Thoracic aorta (tissue), 2 donors: ENCODE measurements around the gene RPL37A. TPM values are rescaled to one million over a fixed set of nuclear protein-coding genes. Genes with fewer than 3 reads are reported as not detected.

Experiments used
- ATAC-seq: fragments of 150-250 bp; one replicate; pipeline ENCODE4 v1.8.0; 2017; ENCODE audit warnings: low read depth; ENCODE audit not compliant: insufficient number of reproducible peaks, low FRiP score
- DNase-seq: peaks from one replicate; pipeline ENCODE4 v3.0.0-alpha.2; 2020; ENCODE audit warnings: low spot score
- H3K27ac ChIP-seq, 2 donors: fragments of 200-600 bp; sonication (generic); 1 replicate in 1 of 2; 2 replicates in 1 of 2; pipeline ENCODE4 v1.5.1; 2016; ENCODE audit warnings: mild to moderate bottlenecking in 2 of 2, moderate library complexity in 2 of 2
- H3K27me3 ChIP-seq: fragments of 200-600 bp; sonication (generic); replicated peaks from 2 replicates; pipeline ENCODE4 v1.6.0; 2016; ENCODE audit warnings: mild to moderate bottlenecking; ENCODE audit not compliant: insufficient read depth
- H3K36me3 ChIP-seq: fragments of 200-600 bp; sonication (generic); one replicate; pipeline ENCODE4 v1.5.1; 2016
- H3K4me1 ChIP-seq, 2 donors: fragments of 200-600 bp; sonication (generic); 1 replicate in 1 of 2; 2 replicates in 1 of 2; pipeline versions ENCODE4 v1.5.1 to v1.6.0; 2016; ENCODE audit warnings: low read depth in 2 of 2, mild to moderate bottlenecking in 1 of 2; ENCODE audit not compliant: control insufficient read depth in 1 of 2
- H3K4me3 ChIP-seq: fragments of 200-600 bp; sonication (generic); 2 replicates; pipeline ENCODE4 v1.5.1; 2016; ENCODE audit warnings: mild to moderate bottlenecking
- H3K9me3 ChIP-seq: fragments of 200-600 bp; sonication (generic); 2 replicates; pipeline ENCODE4 v1.5.1; 2016
- CTCF ChIP-seq: fragments of 200-600 bp; sonication (generic); IDR thresholded peaks from one replicate; pipeline ENCODE4 v1.5.1; 2019; ENCODE audit warnings: antibody characterized with exemption
- total RNA-seq, 2 donors: library from RNA; depleted of rRNA; stranded (reverse); fragments of >200 nt; gene quantifications; one replicate each; pipeline versions ENCODE4 v1.1.0 to v1.2.3, GENCODE V29; 2016

Gene RPL37A
- total RNA-seq, 2 donors from 2014 or later = 422 to 464 TPM

DNA sequence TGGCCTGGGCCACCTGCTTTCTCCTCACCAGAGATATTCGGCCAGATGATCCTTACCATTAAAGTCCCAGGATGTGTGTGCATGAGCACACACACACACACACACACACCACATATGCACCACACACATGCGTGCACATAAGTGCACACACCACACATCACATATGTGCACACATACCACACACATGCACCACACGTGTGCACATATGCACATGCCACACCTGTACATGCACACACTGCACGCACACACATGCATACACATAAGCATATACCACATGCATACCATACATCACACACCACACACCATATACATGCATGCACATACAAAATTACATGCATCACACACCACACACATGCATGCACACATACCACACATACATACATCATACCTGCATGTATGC lies 38.7 kb downstream of the RPL37A start:
- no peak for DNase-seq
- H3K36me3 ChIP-seq = no peaks in the 10 kb centered on the region
- H3K4me3 ChIP-seq = no peak overlapping the region
- no peak for TF ChIP-seq CTCF
- H3K9me3 ChIP-seq = no peaks in the 10 kb centered on the region
- no peak for ATAC-seq
- H3K4me1 ChIP-seq = peaks cover 31 to 56% of the 10 kb centered on the region in 2 donors
- H3K27me3 ChIP-seq = no peaks in the 10 kb centered on the region
- H3K27ac ChIP-seq = no peak overlapping the region

- no peak overlapping the region for H3K4me3 ChIP-seq
- no peaks in the 10 kb centered on the region for H3K27me3 ChIP-seq
- H3K36me3 ChIP-seq = no peaks in the 10 kb centered on the region
- H3K9me3 ChIP-seq = no peaks in the 10 kb centered on the region
- H3K4me1 ChIP-seq = peaks cover 31 to 56% of the 10 kb centered on the region in 2 donors
- DNase-seq = no peak
- no peak overlapping the region for H3K27ac ChIP-seq
- TF ChIP-seq CTCF = no peak
- ATAC-seq = no peak
Measured at GRCh38 chr2:216538538-216538937, 39.9 kb downstream of the RPL37A start.

DNA sequence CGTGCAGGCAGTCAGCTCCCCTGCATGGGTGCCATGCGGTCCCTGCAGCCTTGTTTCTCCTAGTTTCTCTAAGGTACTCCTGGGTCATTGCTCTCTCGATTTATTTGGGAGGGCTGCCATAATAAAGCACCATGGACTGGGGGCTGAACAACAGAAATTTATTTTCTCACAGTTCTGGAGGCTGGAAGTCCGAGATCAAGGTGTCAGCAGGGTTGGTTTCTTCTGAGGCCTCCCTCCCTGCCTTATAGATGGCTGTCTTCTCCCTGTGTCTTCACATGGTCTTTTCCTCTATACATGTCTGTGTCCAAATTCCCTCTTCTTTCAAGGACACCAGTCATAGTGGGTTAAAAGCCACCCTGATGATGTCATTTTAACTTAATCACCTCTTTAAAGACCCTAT lies 40.5 kb downstream of the RPL37A start:
- Histone ChIP-seq H3K4me1 (peaks cover 31 to 56% of the 10 kb centered on the region in 2 donors), H3K27ac (peak overlapping the region; percentile 74 to 93), H3K4me3 (no peak overlapping the region), H3K27me3 (no peaks in the 10 kb centered on the region), H3K36me3 (no peaks in the 10 kb centered on the region), H3K9me3 (no peaks in the 10 kb centered on the region)
- DNase-seq = no peak
- ATAC-seq = no peak
- no peak for TF ChIP-seq CTCF

GRCh38 chr2:216539791-216540241 lies 41.2 kb downstream of the RPL37A start:
- Histone ChIP-seq H3K4me3 (no peak overlapping the region), H3K4me1 (peaks cover 29 to 52% of the 10 kb centered on the region in 2 donors), H3K27me3 (no peaks in the 10 kb centered on the region), H3K27ac (peak overlapping the region; percentile 74 to 93), H3K9me3 (no peaks in the 10 kb centered on the region), H3K36me3 (no peaks in the 10 kb centered on the region)
- ATAC-seq (peak; percentile 11), DNase-seq (no peak)
- TF ChIP-seq CTCF = no peak

GRCh38 chr2:216540920-216541319 lies 42.3 kb downstream of the RPL37A start:
- ATAC-seq (peak; percentile 40), DNase-seq (no peak)
- Histone ChIP-seq H3K27ac (peak overlapping the region; percentile 74 to 93), H3K4me1 (peaks cover 22 to 49% of the 10 kb centered on the region in 2 donors), H3K9me3 (no peaks in the 10 kb centered on the region), H3K4me3 (no peak overlapping the region), H3K36me3 (no peaks in the 10 kb centered on the region), H3K27me3 (no peaks in the 10 kb centered on the region)
- TF ChIP-seq CTCF = no peak
